GM10248 (cell line): ENCODE results near the gene NFASC.

Experiments
- CTCF ChIA-PET: fragments of 300-600 bp; sonication (Branson Sonifier 250); formaldehyde crosslinking; extraction: SDS; loops from one replicate; lab custom pipeline; 2021; ENCODE audit warnings: antibody characterized with exemption; lab: Yijun Ruan, JAX
- POLR2A ChIA-PET: fragments of 350-650 bp; sonication (Branson Sonifier 250); formaldehyde crosslinking; extraction: SDS; loops from one replicate; lab custom pipeline; 2020; ENCODE audit warnings: antibody characterized with exemption; lab: Yijun Ruan, JAX
- DNase-seq: peaks from one replicate; pipeline ENCODE4 v3.0.0; 2012; ENCODE audit errors: extremely low spot score
- CTCF ChIP-seq: IDR thresholded peaks from 2 replicates; pipeline ENCODE4 v1.5.1; 2012; ENCODE audit warnings: mild to moderate bottlenecking, low read depth; ENCODE audit errors: extremely low read depth, missing control alignments, control extremely low read depth

NFASC gene

GRCh38 chr1:205014783-205015182 is 144.1 kb downstream of the NFASC start:
- DNase-seq: no peak
- ChIA-PET POLR2A (no interaction called here), CTCF (interaction anchor here (1.0 to 2.7 kb wide), 3 partner anchors 38 to 339 kb away, joined by 3 to 17 read pairs (median 4); no protein-coding TSS in a partner anchor)
- no peak for TF ChIP-seq CTCF

- POLR2A ChIA-PET: no interaction called here
These were observed 144.6 kb downstream of the NFASC start for GRCh38 chr1:205015241-205015640.

GRCh38 chr1:205016075-205016474 is 145.4 kb downstream of the NFASC start:
- TF ChIP-seq CTCF: no peak
- ChIA-PET POLR2A (no interaction called here), CTCF (interaction anchor here (1.4 kb wide), 1 partner anchor 27 kb away, joined by 3 read pairs; no protein-coding TSS in a partner anchor)
- DNase-seq: no peak

More at GRCh38 chr1:205015241-205015640, 144.6 kb downstream of the NFASC start:
- no peak for DNase-seq
- TF ChIP-seq CTCF: no peak
- CTCF ChIA-PET: interaction anchor here (1.0 to 2.7 kb wide), 4 partner anchors 26 to 339 kb away, joined by 3 to 17 read pairs (median 4); no protein-coding TSS in a partner anchor

GRCh38 chr1:205016584-205016983 is 145.9 kb downstream of the NFASC start:
- POLR2A ChIA-PET: no interaction called here
- CTCF ChIA-PET: interaction anchor here (1.4 kb wide), 1 partner anchor 27 kb away, joined by 3 read pairs; no protein-coding TSS in a partner anchor
- no peak for TF ChIP-seq CTCF

GRCh38 chr1:205017001-205017400 is 146.3 kb downstream of the NFASC start:
- CTCF ChIA-PET: no interaction called here

More at GRCh38 chr1:205016584-205016983, 145.9 kb downstream of the NFASC start:
- DNase-seq: no peak

DNA sequence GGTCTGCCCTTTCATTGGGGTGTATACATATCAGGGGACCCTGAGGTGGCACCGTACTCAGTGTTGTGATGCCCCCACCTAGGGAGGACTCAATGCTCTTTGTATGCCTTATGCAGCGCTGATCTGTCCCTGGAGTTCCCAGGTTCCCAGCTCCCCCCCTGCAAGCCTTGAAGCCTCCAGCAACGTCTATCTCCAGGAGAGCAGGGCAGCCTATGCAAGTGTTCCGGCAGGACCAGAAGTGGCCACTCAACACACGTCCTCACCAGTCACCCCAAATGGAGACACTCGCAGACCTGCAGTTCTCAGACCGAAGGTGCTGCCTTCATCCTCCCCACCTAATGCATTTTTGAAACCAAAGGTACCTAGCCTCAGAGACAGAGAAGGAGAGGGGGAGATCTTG is 147.1 kb downstream of the NFASC start:
- no peak for TF ChIP-seq CTCF
- CTCF ChIA-PET: interaction anchor here (1.2 to 1.3 kb wide), 2 partner anchors 10 to 19 kb away, joined by 3 read pairs; no protein-coding TSS in a partner anchor
- no peak for DNase-seq
- POLR2A ChIA-PET: no interaction called here

More at GRCh38 chr1:205017001-205017400, 146.3 kb downstream of the NFASC start:
- no peak for TF ChIP-seq CTCF
- no peak for DNase-seq
- POLR2A ChIA-PET: no interaction called here
